ENCODE data around the gene STX18.

Gene STX18

DNA sequence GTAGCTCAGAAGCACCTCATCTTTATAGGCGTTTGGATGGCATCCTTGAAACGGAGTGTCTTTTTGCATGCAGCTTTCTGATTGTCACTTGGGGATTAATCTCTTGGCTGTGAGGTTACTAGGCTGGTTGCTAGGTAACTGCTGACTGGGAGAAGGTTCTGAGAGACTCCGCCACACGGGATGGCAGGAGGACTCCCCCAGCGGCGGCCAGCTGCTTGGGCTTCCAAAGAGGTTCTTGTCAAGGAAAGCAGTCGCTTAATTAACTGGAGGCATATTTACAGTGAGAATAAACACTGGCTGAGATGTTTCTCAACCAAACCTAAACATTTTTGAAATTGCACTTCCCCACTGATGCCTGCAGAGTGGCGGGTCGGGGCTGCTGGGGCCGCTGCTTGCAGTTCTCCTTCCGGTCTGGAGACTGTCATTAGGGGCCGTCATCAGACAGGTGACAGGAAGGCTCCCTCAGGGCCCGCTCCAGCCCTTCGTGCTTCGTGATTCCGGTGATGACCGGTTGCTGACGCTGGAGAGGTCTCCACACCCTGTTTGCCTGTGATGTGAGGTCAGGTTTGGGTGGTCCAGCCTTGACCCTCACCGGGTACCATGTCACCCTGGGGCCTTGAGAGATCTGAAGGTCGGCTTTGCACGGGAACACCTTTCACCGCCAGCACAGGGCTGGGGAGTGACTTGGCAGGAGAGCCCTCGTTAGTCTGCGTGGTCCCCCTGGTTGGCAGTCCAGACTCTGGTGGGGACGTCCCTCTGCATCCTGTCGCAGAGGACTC lies 145.8 kb downstream of the STX18 start:
- no peak for DNase-seq

DNA sequence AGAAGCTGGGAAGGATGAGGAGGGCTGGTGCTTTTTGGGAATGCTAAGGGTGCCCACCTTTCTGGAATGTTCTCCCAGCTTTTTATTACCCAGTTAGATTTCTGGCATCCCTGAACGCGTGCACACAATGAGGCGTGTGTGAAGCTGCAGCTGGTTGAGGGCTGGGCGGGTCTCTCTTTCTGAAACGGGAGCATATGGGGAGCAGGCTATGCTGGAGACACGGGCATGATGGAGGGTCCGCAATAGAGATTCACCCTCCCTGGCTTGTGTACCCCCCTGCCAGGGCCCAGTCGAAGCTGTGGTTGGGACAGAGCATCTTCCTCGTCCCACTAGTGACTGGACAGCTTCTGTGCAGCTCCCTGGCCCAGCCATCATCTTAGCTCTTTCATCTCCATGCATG lies 146.5 kb downstream of the STX18 start:
- no peak for DNase-seq

DNA sequence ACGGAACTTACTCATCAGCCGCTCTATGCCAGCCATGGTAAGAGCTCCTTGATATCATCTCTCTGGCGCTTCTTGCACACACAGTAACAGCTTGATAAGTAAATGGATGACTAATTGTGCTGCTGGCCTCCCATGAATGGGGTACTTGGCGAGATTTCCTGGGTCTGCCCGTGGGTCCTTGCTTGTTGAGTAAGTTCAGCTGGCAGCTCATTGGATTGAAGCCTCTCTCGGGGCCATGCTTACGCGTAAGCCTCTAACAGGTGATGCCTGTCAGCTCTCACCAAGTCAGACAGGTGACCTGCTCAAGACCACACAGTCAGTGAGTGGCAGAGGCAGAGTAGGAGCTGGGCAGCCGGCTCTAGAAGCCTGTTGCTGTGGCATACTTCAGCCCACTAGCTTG lies 147.2 kb downstream of the STX18 start:
- DNase-seq = no peak

DNA sequence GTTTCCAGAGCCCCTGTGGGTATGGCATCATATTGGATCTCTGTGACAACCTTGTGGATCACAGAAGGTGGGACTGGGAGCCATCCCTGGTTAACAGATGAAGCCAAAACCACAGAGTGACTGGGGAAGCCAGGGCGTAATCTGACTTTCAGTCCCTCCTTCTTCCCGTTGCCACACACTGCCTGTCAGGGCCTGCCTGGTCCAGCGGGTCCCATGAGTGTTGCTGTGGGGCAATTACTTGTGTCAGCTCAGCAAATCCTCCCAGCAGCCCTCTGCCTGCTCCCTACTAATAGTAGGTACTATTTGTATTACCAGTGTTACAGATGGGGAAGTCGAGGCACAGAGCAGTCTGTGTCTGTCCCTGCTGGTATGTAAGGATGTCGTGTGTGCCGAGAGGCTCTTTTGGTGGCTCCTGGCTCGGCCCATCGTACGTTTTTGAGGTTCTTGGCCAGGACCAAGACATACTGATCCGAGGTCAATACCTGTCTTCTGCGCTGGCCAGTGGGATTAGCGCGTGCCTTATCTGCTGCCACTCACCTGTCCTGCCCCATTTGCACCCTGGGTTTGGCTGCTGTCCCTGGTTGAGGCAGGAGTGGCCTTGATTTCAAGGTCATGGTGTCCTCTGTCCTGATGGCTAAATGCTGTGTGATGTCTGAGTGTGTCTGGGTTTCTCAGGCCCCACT lies 149.2 kb downstream of the STX18 start:
- no peak for DNase-seq

DNA sequence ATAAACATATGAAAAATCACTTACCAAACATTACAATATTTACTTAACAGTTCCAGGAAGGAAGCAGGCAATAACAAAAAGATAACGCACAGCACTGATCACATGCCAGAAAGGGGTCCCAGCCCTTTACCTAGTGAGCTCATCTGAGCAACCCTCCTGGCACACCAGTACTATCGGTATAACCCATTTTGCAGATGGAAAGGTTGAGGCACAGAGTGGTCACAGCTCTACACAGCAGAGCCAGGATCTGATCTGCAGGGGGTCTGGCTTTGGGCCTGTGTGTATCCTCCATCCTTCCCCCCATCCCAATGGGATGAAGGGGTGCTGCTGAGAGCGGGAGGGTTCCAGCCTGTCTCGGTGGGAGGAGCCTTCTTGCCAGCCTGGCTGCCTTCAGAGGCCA lies 150.0 kb downstream of the STX18 start:
- no peak for DNase-seq

DNA sequence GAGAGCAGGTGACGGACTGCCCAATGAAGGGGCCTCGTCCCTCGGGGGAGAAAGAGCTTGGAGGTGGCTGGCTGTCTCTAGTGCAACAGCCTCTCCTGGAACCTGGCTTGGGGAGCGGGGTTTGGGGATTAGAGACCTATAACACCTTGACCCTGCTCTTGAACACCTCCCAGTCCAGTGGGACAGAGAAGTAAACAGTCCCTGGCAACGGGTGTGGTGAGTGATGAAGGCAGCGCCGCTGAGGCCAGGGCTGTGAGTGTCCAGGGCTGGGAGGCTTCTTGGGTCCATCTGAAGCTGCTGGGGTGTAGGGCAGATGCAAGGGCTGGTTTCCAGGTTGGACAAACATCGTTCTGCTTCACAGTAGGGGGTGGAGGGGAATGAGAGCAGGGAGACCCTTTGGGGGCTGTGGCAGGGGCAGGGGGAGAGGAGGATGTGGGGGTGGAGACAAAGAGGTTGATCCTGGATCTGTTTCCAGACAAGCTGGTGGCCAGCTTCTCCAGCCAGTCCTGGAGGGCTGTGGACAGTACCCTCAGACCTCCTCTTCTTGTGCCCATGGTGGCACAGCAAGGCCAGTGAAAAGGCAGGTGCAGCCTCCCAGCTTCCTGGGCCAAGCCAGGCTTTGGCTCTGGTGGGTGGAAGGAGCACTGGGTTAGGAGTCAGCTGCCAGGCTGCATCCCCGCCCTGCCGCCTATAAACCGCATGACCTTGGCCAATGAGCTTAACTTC lies 151.2 kb downstream of the STX18 start:
- no peak for DNase-seq

DNA sequence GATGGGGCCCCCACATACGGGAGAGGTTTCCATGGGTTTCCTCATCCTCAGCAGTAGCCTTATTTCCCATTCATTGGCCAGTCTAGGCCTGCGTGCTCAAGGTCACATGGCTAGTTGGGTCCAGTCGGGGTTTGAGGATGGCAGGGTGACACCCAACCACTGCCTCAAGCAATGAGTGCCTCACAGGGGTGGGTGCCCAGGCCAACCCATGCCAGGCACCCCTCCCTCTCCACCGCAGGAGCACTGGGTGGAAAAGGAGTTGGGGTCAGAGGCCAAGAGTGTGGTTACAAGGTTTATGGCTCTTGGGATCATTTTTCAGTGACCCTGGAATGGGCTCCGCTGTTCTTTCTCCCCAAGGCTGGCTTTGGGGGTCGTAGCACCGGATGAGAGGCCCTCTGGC lies 151.8 kb downstream of the STX18 start:
- no peak for DNase-seq

DNA sequence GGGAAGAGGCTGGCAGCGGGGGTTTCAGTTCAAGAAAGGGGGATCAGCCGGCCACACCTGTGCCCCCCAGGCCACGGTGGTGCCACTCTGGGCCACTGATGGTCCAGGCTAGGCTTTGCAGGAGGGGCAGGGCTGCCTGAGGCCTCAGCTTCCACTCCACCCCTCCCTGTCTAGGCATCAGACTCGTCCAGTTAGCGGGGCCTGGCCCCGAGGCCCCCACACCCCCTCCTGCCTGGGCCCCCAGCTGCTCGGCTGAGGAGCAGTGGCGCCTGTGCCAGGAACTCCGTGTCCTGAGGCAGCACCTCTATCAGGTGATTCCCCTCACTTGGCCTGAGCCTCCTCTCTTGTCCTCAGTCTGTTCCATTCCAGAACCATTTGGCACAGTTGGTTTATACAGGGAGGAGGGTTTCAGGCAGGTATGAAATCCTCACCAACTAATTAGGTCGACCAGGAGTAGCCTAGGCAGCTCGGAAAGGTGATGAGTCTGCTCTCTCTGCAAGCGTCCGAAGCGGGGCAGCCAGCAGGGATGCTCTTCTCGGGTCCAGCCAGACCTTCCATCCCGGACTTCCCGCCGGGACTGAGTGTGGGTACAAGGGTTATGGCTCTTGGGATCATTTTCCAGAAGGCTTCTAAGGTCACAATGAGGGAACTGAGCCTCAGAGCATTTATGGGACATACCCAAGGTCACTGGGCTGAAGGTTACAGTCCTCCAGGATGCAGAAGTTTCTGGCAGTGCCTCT lies 152.8 kb downstream of the STX18 start:
- no peak for DNase-seq

DNA sequence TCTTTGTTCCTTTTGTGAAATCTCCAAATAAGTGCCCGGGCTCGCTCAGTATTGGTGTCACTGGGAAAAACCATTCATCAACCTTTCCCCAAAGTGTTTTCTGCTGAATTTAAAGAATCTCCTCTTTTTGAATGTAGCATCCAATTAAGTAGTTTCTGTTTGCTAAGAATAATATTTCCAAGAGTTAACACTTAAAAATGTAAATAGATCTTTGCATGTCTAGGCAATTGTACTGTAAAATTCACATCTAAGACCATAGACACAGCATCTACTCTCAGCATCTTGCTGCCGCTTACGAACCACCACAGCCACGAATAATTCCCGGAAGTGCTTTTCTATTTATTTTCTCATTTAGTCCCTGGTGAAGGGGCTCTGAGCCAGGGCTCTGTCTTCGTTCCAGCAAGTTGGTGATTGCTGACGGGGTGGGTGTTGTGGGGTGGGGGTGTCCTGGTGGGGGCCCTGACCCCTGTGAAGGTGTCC lies 153.5 kb downstream of the STX18 start:
- no peak for DNase-seq

DNA sequence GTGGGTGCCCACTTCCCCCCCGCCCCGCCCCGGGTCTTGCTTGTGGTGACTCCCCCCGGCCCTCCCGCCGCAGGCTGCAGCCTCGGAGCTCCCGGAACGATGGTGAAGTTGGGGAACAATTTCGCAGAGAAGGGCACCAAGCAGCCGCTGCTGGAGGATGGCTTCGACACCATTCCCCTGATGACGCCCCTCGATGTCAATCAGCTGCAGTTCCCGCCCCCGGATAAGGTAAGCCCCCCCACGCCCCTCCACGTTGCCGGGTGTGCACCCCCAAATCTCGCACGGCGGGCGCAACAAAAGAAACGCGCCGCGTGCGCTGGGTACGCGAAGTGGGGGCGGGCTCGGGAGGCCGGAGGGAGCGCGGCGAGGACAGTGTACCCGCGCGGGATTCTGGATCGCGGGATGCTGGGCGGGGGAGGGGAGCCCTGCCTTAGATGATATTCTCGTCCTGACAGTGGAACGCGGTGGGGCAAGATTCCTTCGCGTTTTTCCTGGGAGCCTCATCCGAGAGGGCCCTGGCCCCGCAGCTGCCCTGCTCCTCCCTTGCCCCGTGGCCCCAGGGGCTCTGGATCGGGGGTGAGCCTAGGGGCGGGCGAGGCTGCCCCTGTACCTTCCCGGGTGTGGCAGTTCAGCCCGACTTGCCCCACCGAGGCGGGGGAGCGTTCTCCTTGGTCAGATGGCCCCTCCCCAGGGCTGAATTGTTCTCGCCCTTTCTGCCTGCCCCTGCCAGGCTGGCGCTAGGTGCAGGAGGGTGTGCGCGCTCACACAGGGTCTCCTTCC lies 154.1 kb downstream of the STX18 start:
- no peak for DNase-seq

DNA sequence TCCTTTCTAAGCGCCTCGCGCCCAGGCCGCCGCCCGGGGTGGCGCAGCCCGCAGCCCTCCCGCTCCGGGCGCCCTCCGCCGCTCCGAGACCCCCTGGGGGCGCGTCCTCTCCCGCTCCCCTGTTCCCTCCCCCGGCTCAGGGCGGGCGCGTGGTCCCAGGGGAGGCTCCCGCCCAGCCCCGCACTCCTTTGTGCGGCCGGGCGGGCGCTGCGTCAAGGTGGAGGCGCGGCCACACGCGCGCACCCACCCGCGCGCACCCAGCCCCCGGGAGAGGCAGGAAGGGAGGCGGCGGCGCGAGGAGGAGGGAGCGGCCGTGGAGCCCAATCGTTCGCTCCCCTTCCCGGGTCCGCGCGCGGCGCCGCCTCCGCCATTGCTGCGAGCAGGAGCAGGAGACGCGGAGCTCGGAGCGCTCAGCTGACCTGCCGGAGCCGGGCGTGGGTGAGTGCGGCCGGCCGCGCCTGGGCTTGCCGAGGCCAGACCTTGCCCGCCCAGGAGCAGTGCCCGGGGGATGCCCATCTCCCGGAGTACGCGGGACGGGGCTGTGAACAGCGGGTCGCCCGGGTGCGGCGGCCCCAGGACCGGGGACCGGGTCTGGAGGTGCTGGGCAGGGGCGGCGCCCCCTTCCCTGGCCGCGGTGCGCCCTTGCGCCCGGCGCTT lies 155.0 kb downstream of the STX18 start, which contains the start of gene NSG1:
Gene NSG1 (plus strand): TSS at position 367 of the 657 bp plus-strand sequence. CDS start 528 bp downstream, outside the sequence.
- DNase-seq = peak; percentile 48

DNA sequence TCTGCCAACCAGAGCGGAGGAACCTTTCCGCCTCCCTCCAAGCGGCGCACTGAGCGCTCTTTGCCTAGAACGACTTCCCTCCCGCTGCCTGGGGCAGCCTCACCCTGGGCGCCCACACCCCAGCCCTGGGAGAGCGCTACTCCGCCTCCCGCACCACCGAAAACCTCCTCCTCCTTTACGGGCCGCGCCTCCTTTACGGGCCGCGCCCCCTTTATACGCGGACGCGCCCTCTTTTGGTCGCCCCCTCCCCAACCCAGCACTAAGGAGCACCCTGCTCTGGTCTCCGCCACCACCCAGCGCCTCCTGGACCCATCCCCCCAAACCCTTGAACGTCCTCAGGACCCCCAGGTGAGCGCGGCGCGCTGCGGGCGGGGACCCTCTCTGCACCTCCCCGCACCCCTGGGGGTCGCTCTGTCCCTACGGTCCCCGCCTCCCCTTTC lies 155.5 kb downstream of the STX18 start:
- DNase-seq = peak; percentile 23

DNA sequence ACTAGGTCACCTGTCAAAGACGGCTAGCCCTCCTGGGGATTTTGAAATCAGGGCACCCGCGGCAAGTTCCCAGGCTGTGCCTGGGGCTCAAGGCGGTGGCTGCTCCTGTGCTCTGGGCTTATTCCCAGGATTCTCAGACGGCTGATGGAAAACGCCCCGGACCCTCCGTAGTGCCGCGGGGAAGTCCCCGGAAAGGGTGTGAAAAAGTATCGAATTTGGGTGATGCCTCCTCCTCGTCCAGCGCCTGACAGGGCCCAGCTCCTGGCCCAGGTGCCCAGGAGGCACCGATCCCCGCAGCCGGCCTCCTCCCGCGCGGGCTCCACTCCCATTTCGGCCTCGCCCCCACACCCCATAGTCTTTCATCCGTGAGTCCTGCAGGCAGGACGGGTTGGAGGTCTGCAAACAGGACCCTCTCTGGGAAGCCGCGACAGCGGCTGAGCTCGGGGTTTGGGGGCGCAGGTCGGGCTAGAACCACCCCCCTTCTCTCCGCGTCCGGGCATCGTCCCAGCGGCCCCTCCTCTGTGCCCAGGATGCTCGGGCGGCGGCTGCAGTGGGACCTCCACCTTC lies 156.0 kb downstream of the STX18 start:
- DNase-seq = no peak

DNA sequence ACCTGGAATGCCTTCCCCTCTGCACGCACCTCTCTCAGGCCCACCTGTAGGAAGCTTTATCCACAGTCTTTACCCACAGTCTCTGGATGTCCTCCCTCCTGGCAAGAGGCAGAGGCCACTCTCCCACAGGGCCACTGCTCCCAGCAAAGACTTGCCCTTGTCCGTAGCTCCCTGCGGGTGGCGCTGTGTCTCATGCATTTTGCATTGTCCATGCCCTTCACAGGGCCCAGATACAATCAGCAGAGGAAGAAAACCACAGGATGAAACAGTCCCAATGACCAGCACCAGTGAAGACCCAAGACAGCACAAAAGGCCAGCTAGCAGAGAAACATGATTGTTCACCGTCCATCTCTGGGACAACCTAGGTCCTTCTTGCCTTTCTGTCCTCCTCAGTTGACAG lies 157.0 kb downstream of the STX18 start:
- no peak for DNase-seq

DNA sequence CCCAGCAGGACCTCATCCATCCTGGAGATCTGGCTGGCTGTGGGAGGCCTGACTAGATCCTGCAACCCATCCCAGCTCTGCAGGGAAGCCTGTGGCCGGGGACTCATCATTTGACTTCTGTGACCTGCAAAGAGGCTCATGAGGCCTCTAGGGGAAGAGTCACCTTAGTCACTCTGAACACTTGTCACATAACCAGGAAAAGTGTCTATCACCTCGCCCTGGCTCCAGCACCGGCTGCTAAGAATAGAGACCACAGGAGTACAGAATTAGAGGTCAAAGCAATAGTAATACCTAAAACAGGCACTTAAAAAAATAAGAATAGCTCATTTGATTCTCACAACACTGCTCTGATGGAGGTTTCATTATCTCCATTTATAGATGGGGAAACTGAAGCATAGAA lies 158.8 kb downstream of the STX18 start:
- no peak for DNase-seq

DNA sequence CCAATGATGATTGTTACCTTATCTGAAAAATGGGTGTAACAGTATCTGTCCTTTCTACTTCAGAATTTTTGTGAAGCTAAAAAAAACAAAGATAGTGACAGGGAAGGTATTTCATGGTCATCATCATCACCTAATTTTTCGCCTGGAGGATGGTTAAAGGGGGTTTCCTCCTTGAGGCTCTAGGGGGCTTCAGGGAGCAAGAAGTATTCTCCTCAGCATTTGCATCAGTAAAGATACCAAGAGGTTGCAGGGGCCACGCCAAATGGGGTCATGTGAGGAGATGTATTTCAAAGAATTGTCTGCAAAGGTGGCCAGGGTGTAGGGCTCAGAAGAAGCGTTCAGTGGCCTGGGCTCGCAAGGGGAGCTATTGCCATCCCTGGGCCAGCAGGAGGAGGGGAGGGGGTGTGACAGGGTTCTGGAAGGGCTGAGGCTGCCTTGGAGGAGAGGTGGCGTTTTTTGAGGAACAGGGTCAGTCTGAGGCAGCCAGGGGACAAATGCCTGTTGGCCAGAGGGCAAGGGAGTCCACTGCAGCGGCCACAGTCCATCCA lies 162.2 kb downstream of the STX18 start:
- no peak for DNase-seq

DNA sequence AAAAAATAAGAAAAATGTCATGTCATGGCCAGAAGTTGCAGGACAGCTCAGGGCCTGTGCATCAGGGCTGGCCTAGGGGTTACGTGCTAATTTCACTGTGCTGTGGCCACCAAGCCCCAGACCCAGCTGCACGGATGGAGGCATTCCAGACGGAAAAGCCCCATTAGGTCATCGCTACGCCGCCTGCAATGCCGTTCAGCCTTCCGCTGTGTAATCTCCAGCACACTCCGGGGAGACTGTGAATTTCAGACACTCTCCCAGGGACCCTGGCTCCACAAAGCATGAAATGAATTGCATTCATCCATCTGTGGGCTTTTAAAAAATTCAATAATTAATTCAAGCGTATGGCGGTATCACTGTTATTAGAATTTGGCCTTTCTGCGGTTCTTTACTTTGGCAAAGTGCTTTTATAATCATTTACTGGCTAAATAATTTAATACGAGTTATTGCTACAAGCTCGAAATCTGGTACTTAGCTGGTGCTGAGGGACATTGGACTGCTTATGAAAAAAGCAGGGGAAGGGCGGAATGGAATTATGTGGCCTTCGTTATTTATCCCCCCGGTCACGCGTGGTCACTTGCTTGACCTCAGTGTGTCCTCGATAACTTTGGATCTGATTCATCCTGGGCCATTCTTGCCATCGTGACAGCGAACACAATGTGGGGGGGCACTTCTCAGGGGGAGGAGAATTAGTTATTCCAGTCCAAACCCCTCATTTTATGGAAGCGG lies 164.0 kb downstream of the STX18 start:
- DNase-seq = no peak

DNA sequence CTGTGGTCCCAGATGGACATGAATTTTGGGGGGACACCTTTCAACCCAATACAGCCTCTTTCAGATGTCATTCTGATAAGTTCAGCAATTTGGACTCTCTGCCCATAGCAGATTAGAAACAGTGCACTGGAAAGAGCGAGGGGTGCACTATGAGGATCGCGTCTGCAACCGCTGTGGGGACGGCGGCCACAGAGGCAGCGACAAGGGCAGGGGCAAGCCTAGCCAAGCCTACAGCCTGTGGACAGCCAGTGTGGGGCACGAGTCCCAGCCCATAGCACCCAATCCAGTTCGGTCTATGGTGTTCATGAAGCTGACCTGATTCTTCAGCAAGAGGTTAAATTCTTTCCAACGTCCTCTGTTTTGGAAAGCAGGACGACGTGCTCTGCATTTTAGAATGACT lies 164.7 kb downstream of the STX18 start:
- DNase-seq = no peak

DNA sequence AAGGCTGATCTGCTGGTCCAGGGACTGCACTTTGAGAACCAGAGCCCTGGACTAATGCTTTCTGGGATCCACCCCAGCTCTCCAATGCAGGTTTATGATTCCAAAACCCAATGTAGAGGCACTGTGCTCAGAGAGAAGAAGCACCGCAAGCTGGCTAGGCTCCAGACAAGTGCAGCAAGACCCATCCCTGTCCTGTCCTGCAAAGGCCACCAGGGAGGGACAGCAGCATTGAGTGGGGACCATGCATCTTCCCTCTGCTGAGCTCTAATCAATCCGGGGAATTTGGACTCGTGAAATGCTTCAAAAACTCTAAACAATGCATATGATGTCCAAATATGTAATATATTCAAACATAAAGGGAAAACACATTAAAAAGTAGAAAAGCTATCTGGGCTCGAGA lies 165.8 kb downstream of the STX18 start:
- no peak for DNase-seq
